GM12873 (cell line): ENCODE measurements around the gene BHLHE40.

ENCODE experiments used
- TF ChIP-seq, protein P1 (sequence below): IDR thresholded peaks from 2 replicates; pipeline ENCODE4 v1.5.1; 2012; ENCODE audit warnings: low read depth, mild to moderate bottlenecking, moderate library complexity, low read length, control low read depth; ENCODE audit not compliant: insufficient read depth; ENCODE audit errors: missing control alignments

Gene BHLHE40

DNA sequence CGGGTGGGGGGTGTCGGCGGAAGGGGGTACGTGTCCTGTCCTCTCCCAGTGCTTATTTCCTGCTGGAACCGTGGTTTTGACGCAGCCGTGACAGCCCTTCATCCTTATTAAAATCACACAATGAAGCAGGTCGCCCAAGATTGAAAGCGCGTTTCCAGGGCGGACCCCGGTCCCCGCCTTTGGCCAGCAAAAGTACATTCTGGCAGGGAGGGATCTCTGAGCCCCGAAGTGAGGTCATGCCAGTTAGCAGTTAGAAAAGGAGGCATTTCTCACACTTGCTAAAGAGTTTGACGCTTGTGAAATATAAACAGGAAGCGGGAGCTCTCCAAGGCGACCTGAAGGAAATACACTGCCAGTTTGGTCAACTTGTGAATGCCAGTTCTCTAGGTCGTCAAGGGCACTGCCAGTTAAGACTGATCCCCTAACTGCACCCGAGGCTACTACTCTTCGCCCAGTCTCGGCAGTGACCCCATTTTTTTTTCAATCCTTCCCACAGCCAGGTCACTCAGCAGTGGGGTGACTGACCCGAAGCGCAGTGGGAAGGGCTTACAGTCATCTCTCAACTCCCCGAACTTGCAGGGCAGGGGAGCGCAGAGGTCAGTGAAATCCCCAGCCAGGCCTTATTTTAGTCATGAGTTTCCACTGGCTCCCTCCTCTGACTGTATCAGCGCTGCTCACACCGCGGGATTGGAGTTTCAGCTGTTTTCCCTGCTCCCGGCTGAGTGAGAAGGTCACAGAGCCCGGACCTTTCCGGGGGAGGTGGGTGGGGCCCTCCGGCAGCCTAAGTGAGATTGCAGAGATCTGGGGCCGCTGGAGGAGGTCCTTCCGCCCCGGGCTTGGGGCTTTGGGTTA lies 2.0 kb upstream of the BHLHE40 start:
- TF ChIP-seq, protein P1, sequence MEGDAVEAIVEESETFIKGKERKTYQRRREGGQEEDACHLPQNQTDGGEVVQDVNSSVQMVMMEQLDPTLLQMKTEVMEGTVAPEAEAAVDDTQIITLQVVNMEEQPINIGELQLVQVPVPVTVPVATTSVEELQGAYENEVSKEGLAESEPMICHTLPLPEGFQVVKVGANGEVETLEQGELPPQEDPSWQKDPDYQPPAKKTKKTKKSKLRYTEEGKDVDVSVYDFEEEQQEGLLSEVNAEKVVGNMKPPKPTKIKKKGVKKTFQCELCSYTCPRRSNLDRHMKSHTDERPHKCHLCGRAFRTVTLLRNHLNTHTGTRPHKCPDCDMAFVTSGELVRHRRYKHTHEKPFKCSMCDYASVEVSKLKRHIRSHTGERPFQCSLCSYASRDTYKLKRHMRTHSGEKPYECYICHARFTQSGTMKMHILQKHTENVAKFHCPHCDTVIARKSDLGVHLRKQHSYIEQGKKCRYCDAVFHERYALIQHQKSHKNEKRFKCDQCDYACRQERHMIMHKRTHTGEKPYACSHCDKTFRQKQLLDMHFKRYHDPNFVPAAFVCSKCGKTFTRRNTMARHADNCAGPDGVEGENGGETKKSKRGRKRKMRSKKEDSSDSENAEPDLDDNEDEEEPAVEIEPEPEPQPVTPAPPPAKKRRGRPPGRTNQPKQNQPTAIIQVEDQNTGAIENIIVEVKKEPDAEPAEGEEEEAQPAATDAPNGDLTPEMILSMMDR = no peak

DNA sequence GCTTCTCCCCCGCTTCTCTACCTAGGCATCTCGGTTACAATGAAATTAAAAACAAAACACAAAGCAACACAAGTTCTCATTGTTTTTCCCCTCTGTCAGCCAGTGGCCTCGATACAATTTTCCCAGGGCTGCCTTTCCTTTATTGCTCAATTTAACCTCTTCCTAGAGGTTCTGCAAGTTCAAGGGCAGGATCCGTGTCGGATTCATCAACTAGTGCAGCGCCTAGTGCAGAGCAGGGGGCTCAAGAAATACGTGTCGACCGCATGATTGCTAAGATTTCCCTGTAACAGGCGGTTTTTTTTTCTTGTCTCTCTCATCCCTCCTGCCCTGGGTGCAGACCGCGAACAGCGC lies 1.4 kb upstream of the BHLHE40 start:
- TF ChIP-seq, protein P1 = no peak

DNA sequence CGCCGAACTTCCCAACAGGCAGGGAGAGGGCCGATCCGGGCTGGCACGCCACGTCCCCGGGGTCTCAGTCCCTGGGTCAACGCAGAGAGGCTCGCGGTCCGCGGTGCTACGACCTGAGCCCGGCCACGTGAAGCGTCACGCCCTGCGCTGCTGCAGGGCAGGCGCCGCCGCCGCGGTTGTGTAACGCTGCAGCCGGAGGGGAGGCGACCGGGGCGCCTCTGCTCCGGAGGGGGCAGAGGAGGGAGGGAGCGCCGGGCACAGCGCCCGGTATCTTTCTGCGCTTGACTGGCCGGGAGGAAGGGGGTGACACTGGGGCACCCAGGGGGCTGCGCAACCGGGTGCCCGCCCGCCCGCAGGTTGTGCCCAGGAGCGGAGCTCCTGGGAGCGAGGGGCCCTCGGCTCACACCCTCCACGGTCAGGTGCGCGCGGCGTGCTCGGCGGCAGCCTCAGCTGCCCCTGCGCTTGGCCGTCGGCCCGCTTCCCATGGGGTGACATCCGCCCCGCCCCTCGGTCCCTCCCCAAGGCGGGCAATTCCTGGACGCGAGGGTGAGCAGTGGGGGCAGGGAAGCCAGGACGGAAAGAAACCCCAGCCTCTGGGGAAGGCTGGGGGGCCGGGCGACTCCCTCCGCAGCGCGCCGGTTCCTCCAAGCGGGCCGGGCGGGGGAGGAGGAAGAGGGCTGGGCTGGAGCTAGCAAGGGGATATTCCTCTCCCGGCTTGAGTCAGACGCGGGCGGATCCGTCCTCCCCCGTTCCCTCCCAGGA lies 852 bp upstream of the BHLHE40 start:
- TF ChIP-seq, protein P1 = no peak

DNA sequence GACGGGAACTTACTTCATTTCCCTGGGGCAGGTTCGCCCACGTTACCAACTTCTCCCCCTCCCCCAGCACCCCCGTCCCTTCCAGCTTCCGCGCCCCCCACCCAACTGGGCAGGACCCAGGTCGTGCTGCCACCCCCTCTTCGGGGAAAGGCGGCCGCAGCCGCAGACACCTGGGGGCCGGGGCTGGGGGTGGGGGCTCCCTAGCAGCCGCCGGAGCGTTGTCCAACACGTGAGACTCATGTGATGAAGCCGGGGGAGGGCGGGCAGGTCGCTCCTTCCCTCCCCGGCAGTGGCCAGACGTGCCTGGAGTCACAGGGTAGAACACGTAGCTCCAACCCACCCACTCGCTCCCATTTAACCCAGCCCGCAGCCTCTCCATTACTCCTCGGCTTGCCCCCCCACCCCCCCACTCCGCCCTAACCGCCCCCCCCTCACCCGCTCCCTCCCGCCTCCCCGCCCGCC lies 240 bp upstream of the BHLHE40 start:
- TF ChIP-seq, protein P1 = no peak

DNA sequence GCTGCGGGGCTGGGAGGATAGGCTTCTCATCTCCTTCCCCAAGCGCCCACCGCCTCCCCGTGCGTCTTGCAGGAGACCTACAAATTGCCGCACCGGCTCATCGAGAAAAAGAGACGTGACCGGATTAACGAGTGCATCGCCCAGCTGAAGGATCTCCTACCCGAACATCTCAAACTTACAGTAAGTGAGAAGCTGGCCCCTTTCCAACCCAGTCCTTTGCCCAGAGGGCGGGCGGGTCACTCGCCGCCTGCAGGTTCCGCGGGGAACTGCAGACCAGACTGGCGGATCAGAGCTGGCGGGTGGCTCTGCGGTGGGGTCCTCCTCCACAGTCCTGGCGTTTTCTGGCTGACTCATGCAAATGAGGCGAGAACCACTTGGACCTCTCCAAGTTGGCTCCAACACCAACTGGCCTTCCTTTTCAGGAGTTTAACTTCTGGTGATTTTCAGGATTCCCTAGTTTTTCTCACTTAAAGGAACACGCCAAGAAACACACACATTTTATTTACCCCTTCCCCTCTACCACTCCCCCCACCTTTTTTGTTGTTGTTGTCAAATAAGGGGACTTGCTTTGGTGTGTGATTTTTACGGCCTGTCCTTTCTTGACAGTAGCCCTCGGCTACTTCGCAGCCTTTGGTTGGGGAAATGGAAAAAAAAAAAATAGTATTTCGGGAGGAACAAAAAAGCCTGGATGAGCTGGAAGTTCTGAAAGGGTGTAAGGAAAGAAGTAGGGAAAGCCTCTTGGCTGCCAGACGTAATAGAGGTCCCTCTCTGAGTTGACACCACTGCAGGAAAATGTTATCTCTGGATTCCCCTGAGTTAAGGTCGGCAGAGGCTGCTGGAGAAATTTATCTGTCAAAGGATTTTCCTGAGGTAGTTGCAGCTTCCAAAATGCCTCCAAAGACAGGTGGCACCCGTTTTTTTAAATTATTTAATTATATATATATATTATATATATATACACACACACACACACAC lies 1.3 kb downstream of the BHLHE40 start:
- TF ChIP-seq, protein P1 = peak; percentile 98

DNA sequence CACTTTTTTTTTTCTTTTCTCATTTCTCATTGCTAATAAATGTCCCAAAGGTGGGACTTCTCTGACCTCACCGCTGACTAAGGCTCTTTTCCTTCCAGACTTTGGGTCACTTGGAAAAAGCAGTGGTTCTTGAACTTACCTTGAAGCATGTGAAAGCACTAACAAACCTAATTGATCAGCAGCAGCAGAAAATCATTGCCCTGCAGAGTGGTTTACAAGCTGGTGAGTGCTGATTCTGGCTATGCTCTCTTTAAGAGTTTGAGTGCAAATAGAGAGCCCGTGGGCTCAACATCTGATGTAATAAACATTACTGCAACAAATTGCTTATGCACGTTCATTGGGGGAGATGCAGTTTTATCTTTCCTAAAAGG lies 2.0 kb downstream of the BHLHE40 start:
- TF ChIP-seq, protein P1 = no peak
